GM10248 (cell line): Measurements from ENCODE around the gene TNK1.

Source experiments
- CTCF ChIA-PET: fragments of 300-600 bp; sonication (Branson Sonifier 250); formaldehyde crosslinking; extraction: SDS; loops from one replicate; lab custom pipeline; 2021; ENCODE audit warnings: antibody characterized with exemption; lab: Yijun Ruan, JAX
- POLR2A ChIA-PET: fragments of 350-650 bp; sonication (Branson Sonifier 250); formaldehyde crosslinking; extraction: SDS; loops from one replicate; lab custom pipeline; 2020; ENCODE audit warnings: antibody characterized with exemption; lab: Yijun Ruan, JAX
- DNase-seq: peaks from one replicate; pipeline ENCODE4 v3.0.0; 2012; ENCODE audit errors: extremely low spot score
- CTCF ChIP-seq: IDR thresholded peaks from 2 replicates; pipeline ENCODE4 v1.5.1; 2012; ENCODE audit warnings: mild to moderate bottlenecking, low read depth; ENCODE audit errors: extremely low read depth, missing control alignments, control extremely low read depth

The TNK1 gene

GRCh38 chr17:7355053-7355452 lies 25.8 kb upstream of the TNK1 start, which contains the start of gene TMEM95:
Gene TMEM95 (plus strand): TSS chr17:7355156. CDS start chr17:7355205, 49 bp downstream.
- no peak for DNase-seq
- ChIA-PET POLR2A (interaction anchor here (1.0 to 1.3 kb wide), 2 partner anchors 130 kb away, joined by 3 to 4 read pairs; partner anchors contain the start of gene POLR2A), CTCF (interaction anchor here (0.8 to 4.8 kb wide), 36 partner anchors 9 to 333 kb away, joined by 3 to 55 read pairs (median 5); partner anchors contain the start of genes ACAP1, NEURL4, PLSCR3 and SENP3)
- TF ChIP-seq CTCF: no peak

- TF ChIP-seq CTCF: no peak
- POLR2A ChIA-PET: interaction anchor here (0.6 to 1.3 kb wide), 3 partner anchors 44 to 129 kb away, joined by 3 to 15 read pairs (median 4); no protein-coding TSS in a partner anchor
- CTCF ChIA-PET: interaction anchor here (0.6 to 4.8 kb wide), 53 partner anchors 8 to 355 kb away, joined by 3 to 55 read pairs (median 5); partner anchors contain the start of genes ACAP1, NEURL4, NLGN2 and PLSCR3
- DNase-seq: no peak
Observed at GRCh38 chr17:7355573-7355972, 25.3 kb upstream of the TNK1 start.

GRCh38 chr17:7356072-7356549 lies 24.8 kb upstream of the TNK1 start:
- ChIA-PET CTCF (interaction anchor here (0.6 to 4.8 kb wide), 56 partner anchors 8 to 355 kb away, joined by 3 to 55 read pairs (median 4); partner anchors contain the start of genes ACAP1, NEURL4, NLGN2 and PLSCR3), POLR2A (interaction anchor here (0.6 to 1.3 kb wide), 3 partner anchors 43 to 129 kb away, joined by 3 to 15 read pairs (median 4); no protein-coding TSS in a partner anchor)
- peak; percentile 98 for TF ChIP-seq CTCF
- peak; percentile 88 for DNase-seq

- POLR2A ChIA-PET: no interaction called here
- DNase-seq: no peak
- TF ChIP-seq CTCF: no peak
- CTCF ChIA-PET: interaction anchor here (0.7 to 4.8 kb wide), 36 partner anchors 9 to 335 kb away, joined by 3 to 55 read pairs (median 6); partner anchors contain the start of genes ACAP1, NEURL4, NLGN2 and SENP3
Observed at GRCh38 chr17:7356756-7357155, 24.1 kb upstream of the TNK1 start.

- ChIA-PET CTCF (interaction anchor here (1.1 to 2.9 kb wide), 6 partner anchors 10 to 152 kb away, joined by 3 to 24 read pairs (median 10); partner anchors contain the start of gene NEURL4), POLR2A (no interaction called here)
- no peak for DNase-seq
- TF ChIP-seq CTCF: no peak
Observed at GRCh38 chr17:7357381-7357780, 23.5 kb upstream of the TNK1 start.

- CTCF ChIA-PET: interaction anchor here (1.0 to 3.7 kb wide), 4 partner anchors 73 to 199 kb away, joined by 3 to 14 read pairs (median 3); partner anchors contain the start of gene SENP3
- POLR2A ChIA-PET: interaction anchor here (0.5 kb wide), 2 partner anchors 11 to 215 kb away, joined by 3 read pairs; no protein-coding TSS in a partner anchor
- no peak for DNase-seq
- no peak for TF ChIP-seq CTCF
Observed at GRCh38 chr17:7361906-7362305, 19.0 kb upstream of the TNK1 start.
